ENCODE results near the gene MC1R. TPM values are rescaled to one million over a fixed set of nuclear protein-coding genes. Genes with fewer than 3 reads are reported as not detected.

MC1R gene
- total and polyA plus RNA-seq, 2 of the 8 experiments (the other 6 are each of a cell fraction or from before 2014, with no cell fraction given), result 2.2 to 2.9 TPM

- TF ChIP-seq ATF3 (IDR thresholded peaks at IDR 0.05; ENCODE audit: insufficient read depth, low read depth, low read length) (no peak), FOSL1 (IDR thresholded peaks at IDR 0.05; ENCODE audit: insufficient read depth, low read depth, low read length) (no peak), CBX8 (IDR thresholded peaks at IDR 0.05; ENCODE audit: borderline replicate concordance, low read depth, low read length) (no peak), TAF1 (IDR thresholded peaks at IDR 0.05; ENCODE audit: low read depth, low read length) (peak; percentile 85), BACH1 (IDR thresholded peaks at IDR 0.05; ENCODE audit: low read length) (no peak), SP1 (IDR thresholded peaks at IDR 0.05; ENCODE audit: low read depth, low read length) (0 out of 2 replicates have a peak, but pooled peaks have one; percentile 10), RNF2 (IDR thresholded peaks at IDR 0.05; ENCODE audit: borderline replicate concordance, low read depth, low read length, missing control alignments, poor library complexity, severe bottlenecking) (no peak), CBX5 (IDR thresholded peaks at IDR 0.05; ENCODE audit: low read depth, low read length) (no peak), EP300 (IDR thresholded peaks at IDR 0.05; ENCODE audit: borderline replicate concordance in 1 of 2, low read depth in 2 of 2, low read length in 2 of 2) (no peak), CHD1 (IDR thresholded peaks at IDR 0.05; ENCODE audit: low read depth, low read length) (no peak), ZNF274 (IDR thresholded peaks at IDR 0.05; ENCODE audit: borderline replicate concordance, extremely low read depth, low read length) (no peak), RBBP5 (IDR thresholded peaks at IDR 0.05; ENCODE audit: borderline replicate concordance, low read depth, low read length) (peak; percentile 71; the same call in 1 of the 2 replicates), SAP30 (IDR thresholded peaks at IDR 0.05; ENCODE audit: insufficient read depth, insufficient replicate concordance, low read length) (no peak), MAX (IDR thresholded peaks at IDR 0.05) (peak; percentile 80), TAF7 (optimal IDR thresholded peaks at IDR 0.05; ENCODE audit: borderline replicate concordance, low read depth, low read length) (peak; percentile 81), SIN3A (conservative IDR thresholded peaks at IDR 0.05 in 1 of 2, IDR thresholded peaks at IDR 0.05 in 1 of 2; ENCODE audit: low read depth in 1 of 2, low read length in 2 of 2) (no peak), CREB1 (IDR thresholded peaks at IDR 0.05) (no peak; the same call in 1 of the 2 replicates), POLR2AphosphoS5 (IDR thresholded peaks at IDR 0.05; ENCODE audit: low read depth, low read length) (peak; percentile 74)
Measured at GRCh38 chr16:89873109-89873971, 45.3 kb upstream of the MC1R start, which contains the start of gene TCF25 (continued).
